LNCaP clone FGC (cell line): ENCODE measurements around the gene ARHGAP36.

Source experiments
- DNase-seq: peaks from one replicate; pipeline ENCODE4 v3.0.0-alpha.2; 2011; ENCODE audit warnings: low read depth
- H3K4me3 ChIP-seq: 2 replicates; pipeline ENCODE4 v1.5.1; 2011; ENCODE audit warnings: mild to moderate bottlenecking, low read depth, low read length, control low read depth
- TF ChIP-seq, protein P1 (sequence below): IDR thresholded peaks from 2 replicates; pipeline ENCODE4 v1.5.1; 2012; ENCODE audit warnings: mild to moderate bottlenecking; ENCODE audit not compliant: control insufficient read depth, insufficient read depth; ENCODE audit errors: extremely low read depth

The ARHGAP36 gene

DNA sequence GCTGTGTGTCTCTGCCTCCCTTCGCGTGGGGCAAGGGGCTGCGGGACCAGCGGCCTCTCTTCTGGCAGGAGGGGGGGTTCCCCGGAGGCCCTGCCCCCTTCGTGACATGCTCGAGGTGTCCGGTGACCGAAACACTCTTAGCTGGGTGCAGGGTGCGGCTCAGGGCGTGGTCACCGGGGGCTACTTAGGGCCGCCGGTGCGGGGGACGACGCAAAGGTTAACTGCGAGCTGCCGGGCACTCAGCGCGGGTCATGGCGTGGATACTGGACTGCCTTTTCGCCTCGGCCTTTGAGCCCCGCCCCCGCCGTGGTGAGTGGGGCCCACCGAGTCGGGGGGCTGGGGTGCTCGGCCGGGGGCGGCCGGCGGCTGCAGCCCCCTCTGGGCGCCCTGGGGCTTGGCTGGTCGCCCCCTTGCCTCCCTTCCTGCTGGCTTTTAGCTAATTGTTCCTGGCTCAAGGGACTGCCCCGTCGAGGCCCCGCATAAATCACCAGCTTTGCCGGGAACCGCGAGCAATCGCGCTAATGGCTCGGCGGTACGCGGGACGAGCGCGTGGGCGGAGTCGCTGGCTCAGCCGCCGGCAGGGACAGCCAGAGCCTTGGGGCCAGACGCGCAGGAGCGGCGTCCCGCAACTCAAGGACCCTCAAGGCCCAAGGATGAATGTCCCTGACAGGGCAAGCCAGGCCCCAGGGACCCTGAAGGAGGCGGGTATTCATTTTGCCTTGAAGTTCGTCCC, at the start of gene ARHGAP36:
TSS of gene ARHGAP36 (plus strand) at position 211 of the 733 bp plus-strand sequence. CDS start 23,320 bp downstream, outside the sequence.
- no peak within 1 kb of the TSS for H3K4me3 ChIP-seq
- TF ChIP-seq, protein P1, sequence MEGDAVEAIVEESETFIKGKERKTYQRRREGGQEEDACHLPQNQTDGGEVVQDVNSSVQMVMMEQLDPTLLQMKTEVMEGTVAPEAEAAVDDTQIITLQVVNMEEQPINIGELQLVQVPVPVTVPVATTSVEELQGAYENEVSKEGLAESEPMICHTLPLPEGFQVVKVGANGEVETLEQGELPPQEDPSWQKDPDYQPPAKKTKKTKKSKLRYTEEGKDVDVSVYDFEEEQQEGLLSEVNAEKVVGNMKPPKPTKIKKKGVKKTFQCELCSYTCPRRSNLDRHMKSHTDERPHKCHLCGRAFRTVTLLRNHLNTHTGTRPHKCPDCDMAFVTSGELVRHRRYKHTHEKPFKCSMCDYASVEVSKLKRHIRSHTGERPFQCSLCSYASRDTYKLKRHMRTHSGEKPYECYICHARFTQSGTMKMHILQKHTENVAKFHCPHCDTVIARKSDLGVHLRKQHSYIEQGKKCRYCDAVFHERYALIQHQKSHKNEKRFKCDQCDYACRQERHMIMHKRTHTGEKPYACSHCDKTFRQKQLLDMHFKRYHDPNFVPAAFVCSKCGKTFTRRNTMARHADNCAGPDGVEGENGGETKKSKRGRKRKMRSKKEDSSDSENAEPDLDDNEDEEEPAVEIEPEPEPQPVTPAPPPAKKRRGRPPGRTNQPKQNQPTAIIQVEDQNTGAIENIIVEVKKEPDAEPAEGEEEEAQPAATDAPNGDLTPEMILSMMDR: no peak
- DNase-seq: no peak

GRCh38 chrX:131010186-131010585, 48.0 kb upstream of the ARHGAP36 start:
- DNase-seq: no peak
- no peak overlapping the region for H3K4me3 ChIP-seq
- TF ChIP-seq, protein P1: no peak

- TF ChIP-seq, protein P1: no peak
- H3K4me3 ChIP-seq: no peak overlapping the region
- no peak for DNase-seq
These were observed 32.8 kb upstream of the ARHGAP36 start for GRCh38 chrX:131025336-131025735.

- H3K4me3 ChIP-seq: no peak overlapping the region
- no peak for DNase-seq
- TF ChIP-seq, protein P1: no peak
These were observed 25.6 kb upstream of the ARHGAP36 start for GRCh38 chrX:131032354-131033230.

DNA sequence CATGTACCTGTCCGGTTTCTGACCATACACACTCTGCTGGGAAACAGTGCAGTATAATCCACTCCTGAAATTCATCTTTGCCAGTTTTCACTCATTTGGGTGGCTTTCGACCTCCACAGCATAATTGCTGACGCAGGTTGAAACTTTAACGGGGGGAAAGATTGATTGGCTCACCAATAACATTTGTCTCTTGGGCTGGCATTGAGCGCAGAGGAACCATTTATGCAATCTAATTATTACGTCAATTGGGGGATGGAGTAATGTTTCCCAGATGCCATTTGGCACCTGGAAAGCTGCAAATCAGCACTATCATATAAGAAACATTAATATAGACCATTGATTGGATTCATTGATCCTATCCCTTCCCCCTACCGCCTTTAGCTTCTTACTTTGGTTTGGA, 24.1 kb upstream of the ARHGAP36 start:
- DNase-seq: no peak
- TF ChIP-seq, protein P1: no peak
- H3K4me3 ChIP-seq: no peak overlapping the region

GRCh38 chrX:131040781-131041180, 17.4 kb upstream of the ARHGAP36 start:
- DNase-seq: no peak
- no peak overlapping the region for H3K4me3 ChIP-seq
- TF ChIP-seq, protein P1: no peak
